ENCODE measurements around the gene TCF15. TPM values are rescaled to one million over a fixed set of nuclear protein-coding genes. Genes with fewer than 3 reads are reported as not detected.
A peak's percentile ranks its signal among the peaks of the same experiment; 100 is the strongest.

The TCF15 gene
- total and polyA plus RNA-seq, 2 of the 8 experiments (the other 6 are each of a cell fraction or from before 2014, with no cell fraction given) = 3.7 to 6.9 TPM

DNA sequence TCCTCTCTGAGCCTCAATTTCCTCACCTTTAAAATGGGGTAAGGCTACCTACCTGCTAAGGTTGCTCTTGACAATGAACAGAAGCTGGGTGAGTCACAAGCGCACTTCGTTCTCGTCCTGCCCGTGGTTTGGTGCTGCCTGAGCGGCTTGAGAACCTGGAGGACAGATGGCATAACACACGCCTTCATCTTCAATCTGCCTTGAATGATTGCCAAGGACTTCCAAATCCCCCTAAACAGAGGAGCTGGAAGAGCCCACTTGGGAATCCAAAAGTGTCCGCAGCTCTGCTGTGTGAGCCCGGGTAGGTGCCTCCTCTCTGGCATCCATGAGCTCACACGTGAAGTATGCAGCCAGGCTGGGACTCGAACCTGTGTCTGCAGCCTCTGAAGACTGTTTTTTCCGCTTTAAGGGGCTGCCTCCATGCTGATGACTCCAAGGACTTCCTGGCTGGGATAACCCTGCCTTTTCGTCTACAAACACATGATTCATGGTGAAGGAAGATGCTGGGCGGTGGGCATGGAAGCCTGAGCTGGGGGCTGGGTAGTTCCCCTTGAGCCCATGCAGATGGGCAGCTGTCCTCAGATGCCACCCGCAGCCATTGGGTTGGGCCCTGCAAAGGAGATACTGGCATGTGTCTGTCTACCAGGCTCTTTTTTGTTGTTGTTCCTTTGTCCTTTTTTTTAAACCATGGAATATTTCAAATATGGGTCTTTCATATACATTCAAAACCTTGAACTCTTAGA is 41.3 kb downstream of the TCF15 start:
- no peak overlapping the region for H2AK5ac ChIP-seq (ENCODE audit: low read depth, low read length)
- DNase-seq (ENCODE audit: low read depth in 1 of 2, low spot score in 2 of 2) = no peak
- H3K27ac ChIP-seq (ENCODE audit: low read depth, low read length) = no peak overlapping the region
- ChIA-PET POLR2A (ENCODE audit: partially characterized antibody) (interaction anchor here (1.0 kb wide), 1 partner anchor 25 kb away, joined by 6 read pairs; the partner anchor contains the start of gene CSNK2A1), CTCF (ENCODE audit: partially characterized antibody) (interaction anchor here (0.5 to 2.1 kb wide), 9 partner anchors 9 to 171 kb away, joined by 3 to 15 read pairs (median 6); no protein-coding TSS in a partner anchor)
- 0 out of 2 replicates have a peak, but pooled peaks have one; percentile 11 for TF ChIP-seq KDM1A (IDR thresholded peaks at IDR 0.05; ENCODE audit: borderline replicate concordance, low read length)
- no peak for TF ChIP-seq SRF (IDR thresholded peaks at IDR 0.05; ENCODE audit: low read depth, low read length)
- H3K14ac ChIP-seq (ENCODE audit: insufficient read length) = no peak overlapping the region
- no peak overlapping the region for H2BK15ac ChIP-seq (ENCODE audit: low read length)
- H3K18ac ChIP-seq (ENCODE audit: extremely low read depth, low read length) = no peak overlapping the region
- no peak overlapping the region for H4K8ac ChIP-seq (ENCODE audit: extremely low read depth, insufficient read depth, low read length)
- peaks cover 3 to 22% (median 13%) of the 10 kb centered on the region in 4 experiments for H3K4me1 ChIP-seq (replicated peaks in 1 of 4; ENCODE audit: control insufficient read depth in 3 of 4, insufficient read depth in 4 of 4, low read length in 3 of 4)
- H3K79me1 ChIP-seq (ENCODE audit: low read depth, low read length) = no peaks in the 10 kb centered on the region
- H2BK5ac ChIP-seq (ENCODE audit: low read depth, low read length) = peak overlapping the region; percentile 19; the same call in 1 of the 2 replicates
- H4K5ac ChIP-seq (ENCODE audit: insufficient read length, low read depth, low read length) = no peak overlapping the region
- peak overlapping the region; percentile 71; the same call in 1 of the 2 replicates for H2BK12ac ChIP-seq (ENCODE audit: low read depth, low read length)
- no peaks in the 10 kb centered on the region for H4K20me1 ChIP-seq (replicated peaks in 1 of 2; ENCODE audit: control insufficient read depth in 1 of 2, insufficient read depth in 2 of 2, low read length in 2 of 2)
- H2BK20ac ChIP-seq (ENCODE audit: low read length) = 0 out of 2 replicates have a peak overlapping the region, but pooled peaks have one; percentile 21
- peaks cover 0 to 11% (median 3%) of the 10 kb centered on the region in 4 experiments; a peak in 5 of 7 replicates for H3K27me3 ChIP-seq (replicated peaks in 1 of 4; ENCODE audit: control insufficient read depth in 3 of 4, extremely low read depth in 1 of 4, insufficient read depth in 3 of 4, low read length in 3 of 4)
- peak overlapping the region in 1 of 2 experiments; percentile 16; a peak in 1 of 4 replicates for H3K4me2 ChIP-seq (ENCODE audit: insufficient read depth in 1 of 2, low read depth in 2 of 2, low read length in 2 of 2)
- no peak overlapping the region for H3K23ac ChIP-seq (ENCODE audit: insufficient read length)
- 86% methylated on average over 14 of the region's 14 CpGs; no CpG with 5 or more reads in 1 of the 2 experiments for WGBS, 2 experiments (ENCODE audit: extremely low coverage in 1 of 2, insufficient coverage in 1 of 2, insufficient read length in 1 of 2, insufficient replicate concordance in 2 of 2, low coverage in 1 of 2, low lambda C conversion rate in 2 of 2, missing lambda C conversion rate in 1 of 2)
- H4K91ac ChIP-seq (replicated peaks; ENCODE audit: insufficient read length, low read length) = no peak overlapping the region
- no peak overlapping the region for H3K4me3 ChIP-seq (ENCODE audit: extremely low read depth in 1 of 4, insufficient read depth in 2 of 4, low read depth in 3 of 4, low read length in 4 of 4)
- 0 out of 2 replicates have a peak overlapping the region, but pooled peaks have one; percentile 9 for H2AFZ ChIP-seq (ENCODE audit: low read length)
- no peak overlapping the region for H3K56ac ChIP-seq (replicated peaks; ENCODE audit: insufficient read length, low read depth, low read length)
- H3K36me3 ChIP-seq (ENCODE audit: control insufficient read depth in 2 of 4, insufficient read depth in 4 of 4, low read length in 3 of 4) = no peaks in the 10 kb centered on the region
- H3K23me2 ChIP-seq (ENCODE audit: low read depth, low read length) = no peaks in the 10 kb centered on the region
- H3K9ac ChIP-seq (replicated peaks in 1 of 4; ENCODE audit: extremely low read depth in 1 of 4, low read depth in 3 of 4, low read length in 3 of 4) = no peak overlapping the region
- no peaks in the 10 kb centered on the region for H3K79me2 ChIP-seq (ENCODE audit: control insufficient read depth in 1 of 2, insufficient read depth in 2 of 2, low read length in 2 of 2)
- no peak overlapping the region for H3K4ac ChIP-seq (replicated peaks; ENCODE audit: insufficient read length, low read depth, low read length)
- no peak for FAIRE-seq
- H2BK120ac ChIP-seq (replicated peaks; ENCODE audit: low read depth, low read length) = no peak overlapping the region
- H3K9me3 ChIP-seq (ENCODE audit: insufficient read depth in 2 of 2, low read depth in 1 of 2, low read length in 1 of 2) = no peaks in the 10 kb centered on the region

All from H1 (cell line).